ENCODE results near the gene LCN12. TPM values are rescaled to one million over a fixed set of nuclear protein-coding genes. Genes with fewer than 3 reads are reported as not detected.

The LCN12 gene
- total RNA-seq, 2 donors from 2014 or later, result 0.27 TPM; not detected in 1

- no peaks in the 10 kb centered on the region for H3K9me3 ChIP-seq
- peaks cover 8% of the 10 kb centered on the region for H3K27me3 ChIP-seq (replicated peaks; ENCODE audit: insufficient read depth)
- no peak overlapping the region for H3K27ac ChIP-seq
- ATAC-seq (ENCODE audit: insufficient number of reproducible peaks, low FRiP score, low read depth) (no peak), DNase-seq (ENCODE audit: low spot score) (no peak)
- TF ChIP-seq, protein P1, sequence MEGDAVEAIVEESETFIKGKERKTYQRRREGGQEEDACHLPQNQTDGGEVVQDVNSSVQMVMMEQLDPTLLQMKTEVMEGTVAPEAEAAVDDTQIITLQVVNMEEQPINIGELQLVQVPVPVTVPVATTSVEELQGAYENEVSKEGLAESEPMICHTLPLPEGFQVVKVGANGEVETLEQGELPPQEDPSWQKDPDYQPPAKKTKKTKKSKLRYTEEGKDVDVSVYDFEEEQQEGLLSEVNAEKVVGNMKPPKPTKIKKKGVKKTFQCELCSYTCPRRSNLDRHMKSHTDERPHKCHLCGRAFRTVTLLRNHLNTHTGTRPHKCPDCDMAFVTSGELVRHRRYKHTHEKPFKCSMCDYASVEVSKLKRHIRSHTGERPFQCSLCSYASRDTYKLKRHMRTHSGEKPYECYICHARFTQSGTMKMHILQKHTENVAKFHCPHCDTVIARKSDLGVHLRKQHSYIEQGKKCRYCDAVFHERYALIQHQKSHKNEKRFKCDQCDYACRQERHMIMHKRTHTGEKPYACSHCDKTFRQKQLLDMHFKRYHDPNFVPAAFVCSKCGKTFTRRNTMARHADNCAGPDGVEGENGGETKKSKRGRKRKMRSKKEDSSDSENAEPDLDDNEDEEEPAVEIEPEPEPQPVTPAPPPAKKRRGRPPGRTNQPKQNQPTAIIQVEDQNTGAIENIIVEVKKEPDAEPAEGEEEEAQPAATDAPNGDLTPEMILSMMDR (IDR thresholded peaks at IDR 0.05), result no peak
- H3K36me3 ChIP-seq, result no peaks in the 10 kb centered on the region
- H3K4me3 ChIP-seq, result no peak overlapping the region
- peaks cover 0 to 17% of the 10 kb centered on the region in 2 donors for H3K4me1 ChIP-seq (ENCODE audit: control insufficient read depth in 1 of 2, low read depth in 2 of 2)
These were observed 29.6 kb downstream of the LCN12 start for GRCh38 chr9:136981588-136982231.

- TF ChIP-seq, protein P1 (IDR thresholded peaks at IDR 0.05), result no peak
- ATAC-seq (ENCODE audit: insufficient number of reproducible peaks, low FRiP score, low read depth) (no peak), DNase-seq (ENCODE audit: low spot score) (no peak)
- peaks cover 8% of the 10 kb centered on the region for H3K27me3 ChIP-seq (replicated peaks; ENCODE audit: insufficient read depth)
- no peak within 1 kb of the TSS for H3K4me3 ChIP-seq
- H3K4me1 ChIP-seq (ENCODE audit: control insufficient read depth in 1 of 2, low read depth in 2 of 2), result peaks cover 0 to 15% of the 10 kb centered on the region in 2 donors
- H3K36me3 ChIP-seq, result no peaks in the 10 kb centered on the region
- no peaks in the 10 kb centered on the region for H3K9me3 ChIP-seq
- no peak within 1 kb of the TSS for H3K27ac ChIP-seq
These were observed 30.4 kb downstream of the LCN12 start, which contains the start of gene LCNL1 for GRCh38 chr9:136982232-136983051. Gene LCNL1, plus strand, starts transcription at chr9:136982993. Its CDS starts 594 bp downstream, at chr9:136983587.

GRCh38 chr9:136983167-136983566 lies 31.1 kb downstream of the LCN12 start:
- no peak overlapping the region for H3K27ac ChIP-seq
- no peak overlapping the region for H3K4me3 ChIP-seq
- ATAC-seq (ENCODE audit: insufficient number of reproducible peaks, low FRiP score, low read depth) (no peak), DNase-seq (ENCODE audit: low spot score) (no peak)
- H3K27me3 ChIP-seq (replicated peaks; ENCODE audit: insufficient read depth), result peaks cover 8% of the 10 kb centered on the region
- peaks cover 0 to 8% of the 10 kb centered on the region in 2 donors for H3K4me1 ChIP-seq (ENCODE audit: control insufficient read depth in 1 of 2, low read depth in 2 of 2)
- H3K36me3 ChIP-seq, result no peaks in the 10 kb centered on the region
- TF ChIP-seq, protein P1 (IDR thresholded peaks at IDR 0.05), result no peak
- H3K9me3 ChIP-seq, result no peaks in the 10 kb centered on the region

- Histone ChIP-seq H3K4me3 (no peak overlapping the region), H3K36me3 (no peaks in the 10 kb centered on the region), H3K27me3 (replicated peaks; ENCODE audit: insufficient read depth) (peaks cover 8% of the 10 kb centered on the region), H3K4me1 (ENCODE audit: control insufficient read depth in 1 of 2, low read depth in 2 of 2) (peaks cover 0 to 7% of the 10 kb centered on the region in 2 donors), H3K9me3 (no peaks in the 10 kb centered on the region), H3K27ac (no peak overlapping the region)
- TF ChIP-seq, protein P1 (IDR thresholded peaks at IDR 0.05), result no peak
- DNase-seq (ENCODE audit: low spot score), result no peak
- no peak for ATAC-seq (ENCODE audit: insufficient number of reproducible peaks, low FRiP score, low read depth)
These were observed 31.7 kb downstream of the LCN12 start for GRCh38 chr9:136983656-136984314.
